NCI-H2171 (cell line): ENCODE data around the gene PID1.

ENCODE experiments used
- DNase-seq: peaks from one replicate; lab custom pipeline; 2025; lab: John Stamatoyannopoulos, UW

Gene PID1

DNA sequence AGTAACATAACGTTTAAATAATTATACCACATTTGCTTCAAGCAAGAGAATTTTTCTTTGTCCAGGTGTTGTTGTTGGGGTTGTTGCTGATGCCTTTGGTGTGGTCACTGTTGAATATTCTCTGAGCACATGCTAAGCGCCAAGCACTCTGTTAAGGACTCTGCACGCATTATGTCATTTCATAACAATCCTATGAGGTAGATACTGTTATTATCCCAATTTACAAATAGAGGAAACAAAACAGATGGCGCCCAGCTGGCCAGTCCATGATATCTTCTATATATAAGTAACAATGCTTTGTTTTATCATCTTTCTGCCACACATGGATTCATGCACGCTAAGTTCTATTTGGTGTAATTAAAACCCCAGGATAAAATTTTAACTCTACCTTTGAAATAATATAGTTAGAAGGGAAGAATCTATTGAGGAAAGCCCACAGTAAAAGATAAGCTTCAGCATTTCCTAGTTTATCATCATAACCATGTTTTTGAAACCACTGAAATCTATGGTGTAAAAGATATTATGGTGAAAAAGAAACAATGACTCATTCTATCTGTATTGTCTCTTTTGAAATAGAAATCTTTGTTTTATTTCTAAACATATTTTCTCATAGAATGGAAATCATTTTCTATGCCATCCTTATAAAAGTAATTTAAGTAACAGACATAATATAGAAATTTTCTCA, 199.7 kb downstream of the PID1 start:
- no peak for DNase-seq

- DNase-seq = no peak
Observed at GRCh38 chr2:229066121-229066715, 204.9 kb downstream of the PID1 start.

GRCh38 chr2:229064749-229065148, 206.3 kb downstream of the PID1 start:
- DNase-seq = no peak

GRCh38 chr2:229060147-229060546, 210.9 kb downstream of the PID1 start:
- DNase-seq = no peak

DNA sequence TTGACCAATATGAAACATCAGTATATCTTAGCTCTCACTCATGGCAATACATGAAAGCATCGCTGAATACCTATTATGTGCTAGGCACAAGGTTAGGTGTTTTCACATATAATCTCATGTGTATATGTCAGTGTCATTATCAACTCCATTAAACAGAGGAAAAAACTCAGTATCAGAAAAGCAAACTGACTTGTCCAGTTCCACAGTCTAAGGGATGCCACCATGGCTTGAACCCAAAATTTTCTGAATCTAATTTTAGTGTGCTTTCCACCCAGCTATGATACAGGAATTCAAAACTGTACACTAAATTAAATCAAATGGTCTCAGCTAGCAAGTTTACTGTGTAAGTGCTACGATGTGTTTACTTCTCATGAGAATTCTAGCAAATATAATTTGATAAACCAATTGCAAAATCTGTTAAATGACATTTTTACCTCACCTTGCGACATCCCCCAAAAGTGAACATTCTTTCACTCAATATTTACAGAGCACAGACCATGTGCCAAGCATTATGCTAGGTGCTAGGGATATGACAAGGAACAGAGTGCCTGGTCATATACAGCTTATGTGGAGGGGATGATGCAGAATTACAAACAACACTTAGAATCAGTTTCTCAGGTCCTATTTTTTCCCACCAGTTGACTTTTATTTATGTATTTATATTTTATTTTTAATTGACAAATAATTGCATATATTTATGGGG, 211.6 kb downstream of the PID1 start:
- no peak for DNase-seq

DNA sequence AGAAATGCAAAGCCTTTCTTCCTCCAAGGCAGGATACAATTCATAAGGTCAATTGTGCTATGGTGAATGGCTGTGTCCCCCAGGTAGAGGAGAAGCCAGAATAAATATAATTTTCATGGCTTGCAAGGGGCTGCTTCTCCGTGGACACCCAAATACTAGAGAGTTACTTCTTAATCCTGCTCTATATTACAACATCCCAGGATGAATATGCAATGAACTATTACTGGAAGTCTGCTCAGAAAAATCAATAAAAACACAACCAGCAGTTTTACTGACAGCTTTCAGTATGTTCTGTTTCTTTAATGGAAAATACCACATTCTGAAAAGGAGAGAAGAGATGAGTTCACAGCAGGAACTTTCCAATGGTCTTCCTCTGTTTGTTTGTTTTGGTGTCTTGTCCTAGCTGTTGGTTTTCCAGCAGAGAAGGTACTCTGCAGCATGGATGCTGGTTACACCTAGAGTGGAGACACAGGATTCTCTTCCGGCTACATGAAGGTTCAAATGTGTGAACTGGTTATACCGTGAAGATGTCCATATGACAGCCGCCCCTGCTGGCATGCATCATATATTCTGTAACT, 213.0 kb downstream of the PID1 start:
- no peak for DNase-seq

DNA sequence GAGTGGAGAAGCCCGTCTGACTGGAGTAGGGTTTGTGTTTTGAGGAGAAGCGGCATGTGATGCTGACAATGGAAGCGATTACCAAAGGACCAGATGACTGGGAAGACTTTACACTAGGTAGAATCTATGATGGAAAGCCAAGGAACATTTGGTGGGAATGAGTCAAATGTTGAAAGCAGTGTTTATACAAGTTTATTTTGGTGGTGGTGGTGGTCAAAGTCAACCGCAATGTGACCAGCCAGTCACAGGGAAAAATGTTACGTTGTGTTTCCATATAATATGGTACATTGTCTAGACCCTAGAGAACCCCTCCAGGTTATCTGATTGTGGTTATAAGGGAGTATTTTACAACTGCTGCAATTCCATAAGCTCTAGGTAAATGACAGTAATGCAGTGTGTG, 216.8 kb downstream of the PID1 start:
- no peak for DNase-seq

- no peak for DNase-seq
Observed at GRCh38 chr2:229051798-229052197, 219.3 kb downstream of the PID1 start.

DNA sequence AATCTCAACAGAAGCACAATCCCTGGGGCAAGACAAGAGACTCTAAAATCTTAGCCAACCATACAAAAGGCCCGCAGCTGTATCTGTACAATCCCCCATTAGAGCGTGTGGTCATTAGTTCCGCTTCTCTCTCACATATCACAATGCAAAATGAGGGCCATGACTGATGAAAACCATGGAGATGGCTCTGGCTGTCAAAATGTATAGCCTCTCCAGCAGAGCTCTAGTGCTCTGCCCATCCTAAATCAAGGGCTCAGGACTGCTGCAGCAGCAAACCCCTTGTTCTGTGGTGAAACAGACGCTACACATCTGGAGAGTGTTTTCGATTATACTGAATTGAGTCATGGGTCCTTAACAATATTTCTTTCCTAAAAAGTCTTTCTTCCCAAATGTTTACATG, 221.0 kb downstream of the PID1 start:
- no peak for DNase-seq

- DNase-seq = no peak
Observed at GRCh38 chr2:229048134-229048533, 223.0 kb downstream of the PID1 start.

DNA sequence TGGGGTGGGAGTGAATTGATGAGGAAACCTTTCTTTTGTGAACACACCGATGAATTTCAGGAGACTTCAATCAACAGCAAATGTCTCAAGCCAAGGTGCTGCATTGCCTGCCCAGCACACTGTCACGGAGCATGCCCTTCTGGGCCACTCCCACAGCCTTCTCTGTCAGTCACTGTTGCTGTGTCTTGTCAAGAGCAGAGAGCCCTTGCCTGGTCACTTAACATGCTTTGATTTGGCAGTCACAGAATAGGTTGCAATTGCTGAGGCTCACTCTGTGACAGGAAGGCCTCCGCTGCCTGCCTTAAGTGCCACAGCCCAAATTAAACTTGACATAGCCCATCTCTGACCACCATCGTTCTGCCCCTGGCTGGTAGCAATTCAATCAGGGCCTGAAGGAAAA, 225.4 kb downstream of the PID1 start:
- no peak for DNase-seq

GRCh38 chr2:229044581-229044980, 226.5 kb downstream of the PID1 start:
- DNase-seq = no peak

- no peak for DNase-seq
Observed at GRCh38 chr2:229043681-229044080, 227.4 kb downstream of the PID1 start.

GRCh38 chr2:229042349-229042748, 228.7 kb downstream of the PID1 start:
- DNase-seq = no peak

GRCh38 chr2:229041691-229042090, 229.4 kb downstream of the PID1 start:
- DNase-seq = no peak

GRCh38 chr2:229037621-229038020, 233.5 kb downstream of the PID1 start:
- no peak for DNase-seq

DNA sequence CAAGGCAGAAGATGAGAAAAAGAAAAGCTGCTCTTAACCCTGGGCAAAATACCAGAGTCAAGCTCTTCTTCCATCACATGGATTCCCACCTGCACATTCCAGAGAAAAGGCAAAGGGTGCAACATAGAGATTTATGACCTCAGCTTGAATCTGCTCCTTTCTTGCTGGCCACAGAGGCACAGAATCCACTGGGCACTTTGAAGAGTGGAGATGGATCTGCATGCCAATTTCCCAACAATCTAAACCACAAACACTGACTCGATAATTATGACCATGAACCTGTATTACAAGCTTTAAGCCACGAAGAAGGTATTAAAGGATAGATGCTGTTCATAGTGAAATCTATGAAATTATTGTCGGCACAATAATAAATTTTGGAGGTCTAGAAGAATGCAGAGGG, 237.3 kb downstream of the PID1 start:
- no peak for DNase-seq

- no peak for DNase-seq
Observed at GRCh38 chr2:229032608-229033234, 238.4 kb downstream of the PID1 start.

DNA sequence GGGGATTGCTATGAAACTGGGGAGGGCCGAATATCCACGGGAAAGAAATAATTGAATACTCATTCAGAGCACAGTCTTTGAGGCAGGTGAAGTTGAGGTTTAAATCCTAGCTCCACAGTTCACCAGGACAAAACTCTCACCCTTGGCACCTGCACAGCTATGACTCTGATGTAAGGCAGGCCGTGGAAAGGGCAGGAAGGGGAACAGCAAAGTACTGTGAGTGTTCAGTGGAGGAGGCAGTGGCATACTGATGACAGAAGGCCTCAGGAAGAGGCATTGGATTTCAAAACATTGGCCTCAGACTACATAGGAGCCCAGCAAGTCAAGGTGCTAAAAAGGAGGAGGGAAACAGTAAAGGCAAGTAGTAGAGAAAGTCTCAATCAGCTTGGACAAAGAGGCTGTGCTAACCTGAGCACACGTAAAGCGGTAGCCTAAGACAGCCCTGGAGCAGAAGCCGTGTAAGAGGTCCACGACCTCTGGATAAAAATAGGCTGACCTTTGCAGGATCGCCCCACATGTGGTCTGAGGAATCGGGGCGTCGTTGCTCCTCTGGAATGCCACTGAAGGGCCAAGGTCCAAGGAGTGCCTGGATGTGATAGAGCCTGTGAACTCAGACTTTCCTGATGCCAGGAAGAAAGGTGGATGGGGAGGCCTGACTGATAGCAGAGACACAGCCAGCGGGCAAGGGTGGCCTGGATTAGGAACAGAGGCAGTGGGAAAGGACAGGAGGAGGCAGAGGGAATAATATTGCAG, 243.6 kb downstream of the PID1 start:
- DNase-seq = no peak

DNA sequence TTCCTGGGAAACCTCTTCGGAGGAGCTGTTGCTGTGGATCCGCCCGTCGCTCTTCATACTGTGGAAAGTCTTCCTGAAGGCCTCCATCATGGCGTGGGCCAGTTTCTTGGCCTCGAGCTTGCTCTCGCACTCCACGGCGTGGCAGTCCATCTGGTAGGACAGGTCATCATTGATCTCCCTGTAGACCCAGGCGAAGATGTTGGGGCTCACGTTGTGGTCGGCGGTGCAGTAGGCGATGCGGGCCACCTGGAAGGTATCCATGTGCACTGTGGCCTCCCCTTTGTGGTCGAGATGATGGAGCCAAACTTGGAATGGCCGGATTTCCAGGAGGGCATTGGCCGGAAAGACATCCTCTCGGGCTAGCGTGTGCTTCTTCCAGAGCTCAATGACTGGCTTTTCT, 245.4 kb downstream of the PID1 start:
- no peak for DNase-seq

- DNase-seq = no peak
Observed at GRCh38 chr2:229022652-229023051, 248.4 kb downstream of the PID1 start.

DNA sequence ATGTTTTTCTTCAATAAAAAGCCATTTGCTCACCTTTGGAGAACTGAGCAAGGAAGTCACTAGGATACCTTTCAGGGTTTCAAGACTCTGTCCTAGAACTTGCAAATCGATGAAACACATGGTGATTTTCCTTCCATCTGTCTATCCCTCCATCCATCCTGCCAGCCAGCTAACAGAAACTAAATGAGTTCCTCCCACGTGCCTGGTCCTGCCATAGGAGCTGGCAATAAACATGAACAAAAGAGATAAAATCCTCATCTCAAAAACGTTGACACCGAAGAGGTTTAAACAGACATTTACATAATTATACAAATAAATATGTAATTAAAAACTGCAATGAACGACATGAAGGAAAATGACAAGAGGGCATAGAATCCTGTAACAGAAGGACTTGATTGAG, 249.0 kb downstream of the PID1 start:
- DNase-seq = no peak
